KOPT-K1 (cell line): Measurements from ENCODE around the gene KIAA1755.

ENCODE experiments used
- H3K27ac ChIP-seq: fragments of 200-600 bp; sonication (generic); 2 replicates; pipeline ENCODE4 v1.5.1; 2016; ENCODE audit warnings: antibody characterized with exemption, mild to moderate bottlenecking, low read depth, low read length; ENCODE audit not compliant: poor library complexity, severe bottlenecking
- H3K36me3 ChIP-seq: fragments of 200-600 bp; sonication (generic); 2 replicates; pipeline ENCODE4 v1.5.1; 2017; ENCODE audit warnings: antibody characterized with exemption, mild to moderate bottlenecking, low read length, moderate library complexity; ENCODE audit not compliant: insufficient read depth
- H3K9me3 ChIP-seq: fragments of 200-600 bp; sonication (generic); 2 replicates; pipeline ENCODE4 v1.5.1; 2017; ENCODE audit warnings: antibody characterized with exemption, low read length, mild to moderate bottlenecking; ENCODE audit not compliant: insufficient read depth, poor library complexity, severe bottlenecking

KIAA1755 gene

DNA sequence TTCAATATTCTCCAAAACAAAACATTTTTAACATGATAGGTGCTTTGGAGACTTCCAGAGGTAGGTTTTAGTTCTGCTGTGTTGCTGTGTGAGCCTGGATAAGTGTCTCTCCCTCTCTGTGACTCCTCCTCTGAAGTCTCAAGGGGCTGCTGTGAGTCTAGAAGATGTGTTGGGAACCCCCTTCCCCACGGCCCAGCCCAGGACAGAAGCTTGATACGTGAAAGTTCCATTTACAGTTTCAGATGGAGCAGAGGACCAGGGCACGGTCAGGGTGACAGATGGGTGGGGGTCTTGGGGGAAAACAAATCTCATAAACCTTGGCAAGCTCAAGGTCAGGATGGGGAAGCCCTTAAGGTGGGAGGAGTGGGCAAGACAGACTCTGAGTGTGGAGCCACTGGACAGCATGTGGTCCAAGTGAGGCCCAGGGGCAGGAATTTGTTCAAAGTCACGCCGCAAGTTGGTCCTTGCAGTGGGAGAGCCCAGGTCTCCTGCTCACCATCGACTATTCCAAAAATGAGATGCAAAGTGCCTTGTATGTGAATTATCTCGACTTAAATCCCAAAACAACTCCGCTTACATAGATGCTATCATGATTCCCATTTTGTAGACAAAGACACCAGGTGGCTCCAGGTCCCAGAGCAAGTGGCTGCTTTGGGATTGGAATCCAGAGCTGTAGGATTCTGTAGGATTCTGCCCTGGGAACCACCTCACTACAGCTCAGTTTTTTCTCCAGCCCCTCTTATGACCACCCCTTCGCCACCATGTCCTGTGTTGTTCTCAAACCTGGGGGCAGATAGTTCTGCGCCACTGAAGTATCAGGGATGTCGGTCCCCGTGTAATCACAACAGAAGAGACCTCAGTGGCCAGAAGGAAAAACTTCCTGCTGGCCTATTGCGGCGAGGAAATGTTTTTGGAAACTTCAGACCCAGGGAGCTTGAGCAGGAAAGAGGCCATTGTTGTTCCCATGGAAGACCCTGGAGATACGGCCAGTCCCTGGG, 97.4 kb downstream of the KIAA1755 start:
- Histone ChIP-seq H3K9me3 (no peaks in the 10 kb centered on the region), H3K36me3 (no peaks in the 10 kb centered on the region), H3K27ac (no peak overlapping the region)

- H3K27ac ChIP-seq: no peak overlapping the region
- no peaks in the 10 kb centered on the region for H3K36me3 ChIP-seq
- no peaks in the 10 kb centered on the region for H3K9me3 ChIP-seq
Observed at GRCh38 chr20:38162149-38162548, 98.4 kb downstream of the KIAA1755 start.

- H3K9me3 ChIP-seq: no peaks in the 10 kb centered on the region
Observed at GRCh38 chr20:38161412-38161774, 99.1 kb downstream of the KIAA1755 start.

More at GRCh38 chr20:38161412-38161774, 99.1 kb downstream of the KIAA1755 start:
- Histone ChIP-seq H3K36me3 (no peaks in the 10 kb centered on the region), H3K27ac (no peak overlapping the region)
